Kidney capillary endothelial cell (primary cell): ENCODE results near the gene AP2A2.
"Not testable (repeated sequence)": the region's sequence is repeated elsewhere in the genome, so short reads cannot be mapped to it uniquely, and the experiment has no call there.

ENCODE experiments used
- DNase-seq: peaks from one replicate; pipeline ENCODE4 v3.0.0-alpha.2; 2018; ENCODE audit warnings: low spot score

AP2A2 gene

GRCh38 chr11:954392-955153 is 28.9 kb downstream of the AP2A2 start:
- no peak for DNase-seq

- no peak for DNase-seq
Observed at GRCh38 chr11:955154-956063, 29.7 kb downstream of the AP2A2 start.

DNA sequence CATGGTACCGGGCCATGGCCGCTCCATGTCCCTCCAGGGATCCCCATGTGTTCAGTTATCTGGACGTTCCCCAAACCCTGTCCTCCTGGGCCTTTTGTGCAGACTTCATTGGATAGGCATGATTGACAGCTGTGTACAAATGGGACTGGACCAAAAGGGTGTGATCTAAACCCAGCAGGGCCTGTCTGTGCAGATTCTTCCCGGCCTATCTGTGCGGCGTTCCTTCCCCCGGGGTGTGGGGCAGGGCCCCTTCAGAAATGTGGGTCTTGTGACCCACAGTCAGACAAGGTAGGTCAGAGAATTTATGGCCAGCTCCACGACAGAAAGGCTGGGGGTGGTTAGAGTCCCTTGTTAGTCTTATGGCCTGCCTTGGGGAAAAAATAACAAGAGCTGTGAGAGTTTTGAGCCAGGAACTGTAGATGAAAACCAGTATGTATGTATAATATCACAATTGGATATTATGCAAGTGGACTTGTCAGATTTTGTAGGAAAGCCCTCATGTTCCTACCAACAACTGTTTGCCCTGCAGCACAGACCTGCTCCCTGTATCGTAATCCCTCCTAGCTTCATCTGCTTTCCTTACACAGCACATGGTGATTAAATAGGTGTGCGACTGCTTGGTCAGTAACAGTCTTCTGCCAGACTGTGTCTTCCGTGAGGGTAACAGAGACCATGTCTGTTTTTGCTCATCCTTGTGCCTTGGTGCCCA is 31.7 kb downstream of the AP2A2 start:
- no peak for DNase-seq

DNA sequence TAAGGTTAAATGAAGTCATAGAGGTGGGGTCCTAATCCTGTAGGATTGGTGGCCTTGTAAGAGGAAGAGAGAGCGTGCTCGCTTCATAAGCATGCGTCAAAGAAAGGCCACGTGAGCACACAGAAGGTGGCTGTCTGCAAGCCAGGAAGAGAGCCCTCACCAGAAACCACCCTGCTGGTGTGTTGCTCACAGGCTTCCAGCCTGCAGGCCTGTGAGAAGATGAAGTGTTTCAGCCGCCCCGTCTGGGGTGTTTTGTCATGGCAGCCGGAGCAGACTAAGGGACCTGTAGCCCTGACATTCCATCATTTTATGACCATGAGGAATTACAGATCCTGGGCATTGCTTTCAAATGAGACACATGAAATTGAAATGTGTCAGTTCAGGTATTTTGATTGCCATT is 32.4 kb downstream of the AP2A2 start:
- DNase-seq, result no peak

DNA sequence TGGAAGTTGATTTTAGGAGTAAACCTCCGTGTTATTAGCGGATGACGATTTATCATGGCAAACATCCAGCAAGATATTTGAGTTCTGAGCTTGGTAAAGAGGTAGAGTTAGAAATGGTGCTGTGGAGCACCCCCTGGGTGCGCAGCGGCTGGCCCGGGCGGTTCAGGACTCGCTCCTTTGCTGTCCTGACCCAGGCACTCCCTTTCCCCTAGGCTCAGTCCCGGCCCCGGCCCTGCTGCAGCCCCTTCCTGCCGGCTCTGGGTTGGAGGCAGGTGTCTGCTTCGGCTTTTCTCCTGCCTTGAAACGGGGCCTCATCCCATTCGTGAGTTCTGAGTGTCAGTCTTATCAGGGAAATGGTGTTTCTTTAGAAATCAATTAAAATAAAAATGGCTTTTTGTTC is 33.4 kb downstream of the AP2A2 start:
- DNase-seq, result no peak

DNA sequence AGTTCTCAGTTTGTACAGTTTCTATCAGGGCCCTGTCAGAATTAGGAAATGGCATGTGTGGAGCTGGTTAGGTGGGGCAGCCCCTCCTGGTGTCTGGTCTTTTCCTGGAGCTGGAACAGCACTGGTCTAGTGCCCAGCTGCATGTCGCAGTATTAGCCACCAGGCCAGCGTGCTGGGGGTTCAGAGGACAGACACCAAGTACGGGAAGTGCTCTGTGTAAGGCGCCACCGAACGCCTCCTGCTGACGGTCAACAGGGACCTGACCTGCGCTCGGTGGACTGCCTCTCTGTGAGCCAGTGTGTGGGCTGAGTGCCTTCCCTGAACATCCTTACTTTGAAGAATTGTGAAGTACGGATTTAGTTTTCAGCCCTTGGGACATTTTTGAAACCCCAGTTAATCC is 33.9 kb downstream of the AP2A2 start:
- no peak for DNase-seq

GRCh38 chr11:961310-961920 is 35.7 kb downstream of the AP2A2 start:
- DNase-seq, result not testable (repeated sequence)

DNA sequence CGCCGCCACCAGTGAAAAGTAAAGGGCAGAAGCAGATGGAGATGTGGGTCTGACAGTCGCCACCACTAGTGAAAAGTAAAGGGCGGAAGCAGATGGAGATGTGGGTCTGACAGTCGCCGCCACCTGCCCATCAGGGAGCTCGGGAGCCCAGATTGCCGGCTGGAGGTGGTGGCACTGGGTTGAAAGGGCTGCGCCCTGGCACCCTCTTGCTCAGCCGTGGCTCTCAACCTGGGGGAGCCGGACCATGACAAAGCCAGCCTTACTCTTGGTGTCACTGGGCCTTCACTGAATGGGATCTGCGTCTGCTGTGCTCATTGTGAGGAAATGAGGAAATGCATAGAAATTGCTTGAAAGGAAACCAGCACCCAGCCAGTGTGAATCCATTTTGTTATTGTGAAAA is 36.3 kb downstream of the AP2A2 start:
- DNase-seq, result no peak

DNA sequence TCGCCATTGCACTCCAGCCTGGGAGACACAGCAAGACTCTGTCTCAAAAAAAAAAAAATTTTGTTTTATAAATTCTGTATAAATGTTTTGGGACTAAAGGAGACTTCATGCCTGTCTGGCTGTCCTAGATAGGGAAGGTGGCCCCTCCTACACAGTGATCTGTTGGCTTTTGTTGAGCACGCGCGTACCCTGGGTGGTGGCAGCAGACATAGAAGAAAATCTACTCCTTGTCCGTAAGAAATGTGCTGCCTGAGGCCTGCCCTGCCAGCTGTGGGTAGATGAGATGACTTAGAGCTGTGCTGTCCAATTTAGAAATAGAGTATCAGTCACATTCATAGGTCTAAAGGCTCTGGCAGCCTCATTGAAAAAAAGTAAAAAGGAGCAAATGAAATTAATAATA is 37.0 kb downstream of the AP2A2 start:
- DNase-seq, result no peak

GRCh38 chr11:963852-964251 is 38.2 kb downstream of the AP2A2 start:
- DNase-seq, result no peak

DNA sequence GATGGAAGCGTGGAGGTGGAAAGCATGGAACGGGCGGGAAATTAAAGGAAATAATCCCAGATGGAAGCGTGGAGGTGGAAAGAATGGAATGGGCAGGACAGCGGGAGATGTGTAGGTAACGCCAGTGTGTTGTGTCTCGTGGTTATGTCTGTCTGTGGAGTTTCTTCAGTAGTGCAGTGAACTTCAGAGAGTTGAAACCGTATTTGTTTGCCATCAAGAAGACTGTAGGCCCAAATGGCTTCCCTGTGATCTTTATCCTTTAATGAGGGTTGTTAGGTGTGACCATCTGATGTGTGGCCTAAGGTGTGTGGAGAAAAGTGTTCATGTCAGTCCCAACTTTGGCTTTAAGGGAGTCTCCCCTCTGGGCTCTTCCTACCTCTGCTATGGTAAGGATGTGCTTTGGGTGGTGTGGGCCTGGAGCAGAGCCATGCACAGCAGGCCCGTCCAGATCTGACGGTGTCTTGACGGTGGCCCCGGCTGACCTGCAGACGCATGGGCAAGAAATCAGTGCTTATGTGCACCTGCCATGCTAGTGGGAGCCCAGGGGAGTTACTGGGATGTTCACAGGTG is 39.6 kb downstream of the AP2A2 start:
- DNase-seq, result no peak

- no peak for DNase-seq
Observed at GRCh38 chr11:967995-968751, 42.5 kb downstream of the AP2A2 start.

GRCh38 chr11:968822-969221 is 43.2 kb downstream of the AP2A2 start:
- DNase-seq, result no peak

GRCh38 chr11:969651-970205 is 44.1 kb downstream of the AP2A2 start:
- no peak for DNase-seq

DNA sequence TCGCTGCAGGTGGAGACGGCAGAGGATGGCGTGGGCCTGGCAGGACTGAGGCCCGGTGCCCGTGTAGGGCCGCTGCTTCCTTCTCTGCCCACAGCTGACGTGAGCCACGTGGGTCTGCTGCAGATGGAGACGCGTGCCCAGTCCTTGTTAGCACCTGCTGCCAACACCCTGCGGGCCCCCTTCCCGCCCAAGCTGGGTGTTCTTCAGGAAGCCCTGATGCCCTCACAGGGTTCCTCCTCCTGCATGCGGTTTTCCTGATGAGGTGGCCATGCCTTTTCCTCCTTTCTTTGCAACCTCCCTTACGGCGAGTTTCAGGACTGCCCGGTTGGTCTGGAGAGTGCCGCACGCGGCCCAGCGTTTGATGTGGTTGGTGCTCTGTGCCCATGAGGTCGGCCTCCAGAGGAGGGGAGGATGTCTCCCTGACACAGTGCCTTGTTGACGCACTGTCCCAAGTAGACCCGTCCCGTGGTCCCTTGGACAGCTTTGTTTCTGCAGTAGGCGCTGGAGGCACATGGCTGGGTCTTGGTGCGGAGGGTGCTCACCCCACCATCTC is 44.7 kb downstream of the AP2A2 start:
- DNase-seq, result no peak

GRCh38 chr11:971092-971690 is 45.5 kb downstream of the AP2A2 start:
- no peak for DNase-seq

DNA sequence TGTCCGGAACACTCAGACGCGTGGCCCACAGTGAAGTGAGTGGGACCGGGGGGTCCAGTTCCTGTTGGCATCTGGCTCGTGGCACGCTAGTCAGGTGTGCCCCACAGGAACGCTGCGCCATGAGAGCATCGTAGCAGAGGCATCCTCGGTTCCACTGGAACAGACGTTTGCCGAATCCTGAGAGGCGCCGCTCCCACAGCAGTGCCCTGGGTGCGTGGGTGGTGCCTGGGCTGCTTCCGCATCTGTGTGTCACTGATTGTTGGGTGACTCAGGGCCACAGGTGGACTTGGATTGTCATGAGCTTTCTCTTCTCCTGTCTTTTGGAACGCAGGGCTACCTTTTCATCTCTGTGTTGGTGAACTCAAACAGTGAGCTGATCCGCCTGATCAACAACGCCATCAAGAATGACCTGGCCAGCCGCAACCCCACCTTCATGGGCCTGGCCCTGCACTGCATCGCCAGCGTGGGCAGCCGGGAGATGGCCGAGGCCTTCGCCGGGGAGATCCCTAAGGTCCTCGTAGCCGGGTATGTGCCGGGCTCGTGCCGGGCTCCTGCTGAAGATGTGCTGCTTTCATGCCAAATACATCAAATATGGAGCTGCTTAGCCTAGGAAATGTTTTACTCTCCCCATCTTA is 46.2 kb downstream of the AP2A2 start:
- no peak for DNase-seq

- no peak for DNase-seq
Observed at GRCh38 chr11:972523-973211, 47.0 kb downstream of the AP2A2 start.

DNA sequence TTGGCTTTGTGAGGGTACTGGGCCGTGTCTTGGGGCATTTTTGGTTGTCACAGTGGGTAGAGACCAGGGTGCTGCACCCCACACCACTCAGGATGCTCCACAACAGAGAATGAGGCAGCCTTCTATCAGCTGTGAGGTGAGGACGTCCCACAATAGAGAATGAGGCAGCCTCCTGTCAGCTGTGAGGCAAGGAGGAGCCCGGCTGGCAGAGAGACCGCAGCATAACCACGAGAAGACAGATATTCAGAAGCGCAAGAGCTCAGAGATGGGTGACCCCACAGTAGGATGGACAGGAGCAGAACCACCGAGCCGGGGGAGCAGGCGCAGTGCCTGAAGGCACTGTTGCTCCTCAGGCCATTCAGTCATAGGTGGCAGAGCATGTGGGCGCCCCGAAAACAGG is 47.6 kb downstream of the AP2A2 start:
- no peak for DNase-seq
